Ovary (tissue), 3 donors: ENCODE data around the gene ANO10.

Experiments used
- EP300 ChIP-seq: sonication (generic); formaldehyde crosslinking; IDR thresholded peaks from one replicate; pipeline ENCODE4 v1.6.1; 2017; ENCODE audit warnings: antibody characterized with exemption
- POLR2A ChIP-seq: fragments of 450-650 bp; IDR thresholded peaks from one replicate; pipeline ENCODE4 v1.6.1; 2017; ENCODE audit warnings: antibody characterized with exemption, mild to moderate bottlenecking, moderate library complexity
- TF ChIP-seq, protein P1 (sequence below), 3 donors: fragments of 450-650 bp in 2 of 3; fragments of 200-600 bp in 1 of 3; IDR thresholded peaks; one replicate each; pipeline versions ENCODE4 v1.5.1 to v1.8.0; 2016 to 2022; ENCODE audit warnings: antibody characterized with exemption in 3 of 3, mild to moderate bottlenecking in 1 of 3
- donor health status: DM: no; HTN: no; CAD: no.

DNA sequence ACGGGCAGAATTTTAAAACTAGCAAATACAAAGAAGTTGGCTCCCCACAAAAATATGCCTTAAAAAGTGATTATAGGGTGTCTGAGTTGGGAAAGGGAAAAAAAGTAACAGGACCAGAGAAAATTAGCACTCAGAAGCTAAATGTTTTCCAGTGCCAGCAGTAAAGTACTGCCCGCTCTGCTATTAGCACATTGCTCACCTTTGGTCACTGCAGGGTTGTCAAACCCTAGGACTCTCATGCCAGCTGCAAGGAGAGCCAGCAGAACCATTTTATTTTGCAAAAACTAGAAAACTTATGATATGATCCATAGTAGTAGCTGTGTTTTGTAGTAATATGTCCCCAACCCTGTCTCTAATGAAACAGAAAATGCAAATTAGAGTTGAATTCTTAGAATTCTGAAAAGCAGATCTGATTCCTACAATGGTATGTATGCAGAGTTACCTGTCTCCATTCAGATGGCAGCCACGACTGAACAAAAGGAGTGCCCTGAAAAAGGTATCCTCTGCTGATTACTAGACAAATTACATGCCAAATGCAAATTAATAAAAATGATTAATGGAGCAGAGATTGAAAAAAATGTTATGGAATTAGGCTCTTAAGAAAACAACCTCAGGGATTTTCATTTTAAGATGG lies 185.2 kb downstream of the ANO10 start:
- TF ChIP-seq, protein P1, sequence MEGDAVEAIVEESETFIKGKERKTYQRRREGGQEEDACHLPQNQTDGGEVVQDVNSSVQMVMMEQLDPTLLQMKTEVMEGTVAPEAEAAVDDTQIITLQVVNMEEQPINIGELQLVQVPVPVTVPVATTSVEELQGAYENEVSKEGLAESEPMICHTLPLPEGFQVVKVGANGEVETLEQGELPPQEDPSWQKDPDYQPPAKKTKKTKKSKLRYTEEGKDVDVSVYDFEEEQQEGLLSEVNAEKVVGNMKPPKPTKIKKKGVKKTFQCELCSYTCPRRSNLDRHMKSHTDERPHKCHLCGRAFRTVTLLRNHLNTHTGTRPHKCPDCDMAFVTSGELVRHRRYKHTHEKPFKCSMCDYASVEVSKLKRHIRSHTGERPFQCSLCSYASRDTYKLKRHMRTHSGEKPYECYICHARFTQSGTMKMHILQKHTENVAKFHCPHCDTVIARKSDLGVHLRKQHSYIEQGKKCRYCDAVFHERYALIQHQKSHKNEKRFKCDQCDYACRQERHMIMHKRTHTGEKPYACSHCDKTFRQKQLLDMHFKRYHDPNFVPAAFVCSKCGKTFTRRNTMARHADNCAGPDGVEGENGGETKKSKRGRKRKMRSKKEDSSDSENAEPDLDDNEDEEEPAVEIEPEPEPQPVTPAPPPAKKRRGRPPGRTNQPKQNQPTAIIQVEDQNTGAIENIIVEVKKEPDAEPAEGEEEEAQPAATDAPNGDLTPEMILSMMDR (IDR thresholded peaks at IDR 0.05): no peak
- TF ChIP-seq POLR2A (no peak), EP300 (no peak)
